NCI-H345 treated with DMSO at 0.1 percent for 48 hours (cell line): ENCODE results near the gene ATCAY.
A peak's percentile ranks its signal among the peaks of the same experiment; 100 is the strongest.
"Not testable (repeated sequence)": the region's sequence is repeated elsewhere in the genome, so short reads cannot be mapped to it uniquely, and the experiment has no call there.

Experiments used
- DNase-seq: peaks from one replicate; lab custom pipeline; 2025; ENCODE audit not compliant: unreplicated experiment; lab: John Stamatoyannopoulos, UW

ATCAY gene

DNA sequence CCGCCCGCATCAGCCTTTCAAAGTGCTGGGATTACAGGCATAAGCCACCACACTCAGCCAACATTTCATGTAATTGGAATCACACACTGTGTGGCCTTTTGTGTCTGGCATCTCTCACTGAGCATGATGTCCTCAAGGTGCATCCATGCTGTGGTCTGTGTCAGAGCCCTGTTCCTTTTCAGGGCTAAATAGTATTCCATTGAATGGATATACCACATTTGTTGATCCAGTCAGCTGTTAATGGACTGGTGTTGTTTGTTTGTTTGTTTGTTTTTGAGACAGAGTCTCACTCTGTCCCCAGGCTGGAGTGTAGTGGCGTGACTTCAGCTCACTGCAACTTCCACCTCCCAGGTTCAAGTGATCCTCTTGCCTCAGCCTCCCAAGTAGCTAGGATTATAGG is 17.9 kb downstream of the ATCAY start:
- no peak for DNase-seq

DNA sequence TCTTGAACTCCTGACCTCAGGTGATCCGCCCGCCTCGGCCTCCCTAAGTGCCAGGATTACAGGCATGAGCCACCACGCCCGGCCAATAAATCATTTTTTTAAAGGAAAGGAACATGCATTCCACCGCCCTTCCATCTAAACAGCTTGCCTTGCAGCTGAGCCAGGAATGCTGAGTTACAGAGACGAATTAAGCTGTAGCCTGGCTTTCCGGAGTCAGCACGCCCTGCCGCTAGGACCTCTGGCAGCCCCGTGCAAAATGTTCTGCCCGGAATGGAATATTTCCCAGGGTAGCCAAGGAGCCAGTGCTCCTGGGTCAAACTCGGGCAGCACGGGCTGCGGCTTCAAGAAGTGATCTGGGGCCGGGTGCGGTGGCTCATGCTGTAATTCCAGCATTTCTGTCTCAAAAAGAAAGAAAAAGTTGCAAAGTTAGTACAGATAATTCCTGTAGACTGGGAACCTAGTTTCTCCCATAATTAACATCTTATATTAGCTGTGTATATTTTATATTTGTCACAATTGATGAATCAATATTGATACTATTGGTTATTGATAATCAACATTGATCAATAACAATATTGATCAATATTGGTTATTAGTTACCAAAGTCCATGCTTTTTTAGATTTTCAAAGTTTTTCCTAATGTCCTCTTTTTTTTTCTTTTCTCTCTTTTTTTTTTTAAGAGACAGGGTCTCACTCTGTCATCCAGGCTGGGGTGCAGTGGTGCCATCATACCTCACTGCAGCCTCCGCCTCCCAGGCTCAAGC is 19.2 kb downstream of the ATCAY start:
- DNase-seq: no peak

DNA sequence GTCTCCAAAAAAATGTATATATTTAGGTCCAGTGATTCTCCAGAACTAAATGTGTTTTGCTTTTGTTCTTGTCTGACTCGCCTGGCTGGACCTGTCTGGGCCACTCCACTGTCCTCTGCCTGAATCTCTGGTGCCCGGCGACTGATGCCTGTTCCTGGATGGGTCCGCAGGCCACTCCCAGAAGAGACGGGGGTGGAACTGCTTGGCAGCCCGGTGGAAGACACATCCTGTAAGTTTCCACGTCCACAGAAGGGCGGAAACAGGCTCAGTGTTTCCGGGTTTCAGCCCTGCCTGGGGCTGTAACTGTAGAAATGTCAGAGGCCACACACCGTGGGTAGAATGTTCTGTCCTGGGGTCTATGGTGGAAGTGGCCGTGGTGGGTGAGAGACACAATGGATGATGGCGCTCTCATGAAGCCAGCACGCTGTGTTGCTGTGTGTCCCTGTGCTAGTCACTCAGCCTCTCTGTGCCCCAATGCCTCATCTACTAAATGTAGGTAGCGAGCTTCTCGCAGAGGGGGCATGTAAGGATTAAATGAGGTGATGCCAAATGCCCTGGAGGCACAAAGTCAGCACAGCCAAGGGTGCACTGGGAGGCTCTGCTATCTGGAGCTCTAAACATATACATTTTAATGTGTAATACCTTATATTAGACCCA is 22.0 kb downstream of the ATCAY start:
- DNase-seq: no peak

DNA sequence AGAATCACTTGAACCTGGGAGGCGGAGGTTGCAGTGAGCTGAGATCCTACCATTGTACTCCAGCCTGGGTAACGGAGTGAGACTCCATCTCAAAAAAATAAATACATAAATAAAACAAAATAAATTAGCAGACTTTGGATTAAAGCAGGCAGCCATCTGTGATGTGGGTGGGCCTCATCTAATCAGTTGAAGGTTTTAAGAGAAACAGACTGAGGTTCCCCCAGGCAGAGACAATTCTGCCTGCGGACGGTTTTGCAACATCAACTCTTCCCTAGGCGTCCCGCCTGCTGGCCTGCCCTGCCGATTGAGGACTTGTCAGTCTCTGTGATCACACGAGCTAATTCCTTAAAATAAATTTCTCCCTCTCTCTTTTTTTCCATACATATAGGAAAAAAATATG is 23.7 kb downstream of the ATCAY start:
- no peak for DNase-seq

DNA sequence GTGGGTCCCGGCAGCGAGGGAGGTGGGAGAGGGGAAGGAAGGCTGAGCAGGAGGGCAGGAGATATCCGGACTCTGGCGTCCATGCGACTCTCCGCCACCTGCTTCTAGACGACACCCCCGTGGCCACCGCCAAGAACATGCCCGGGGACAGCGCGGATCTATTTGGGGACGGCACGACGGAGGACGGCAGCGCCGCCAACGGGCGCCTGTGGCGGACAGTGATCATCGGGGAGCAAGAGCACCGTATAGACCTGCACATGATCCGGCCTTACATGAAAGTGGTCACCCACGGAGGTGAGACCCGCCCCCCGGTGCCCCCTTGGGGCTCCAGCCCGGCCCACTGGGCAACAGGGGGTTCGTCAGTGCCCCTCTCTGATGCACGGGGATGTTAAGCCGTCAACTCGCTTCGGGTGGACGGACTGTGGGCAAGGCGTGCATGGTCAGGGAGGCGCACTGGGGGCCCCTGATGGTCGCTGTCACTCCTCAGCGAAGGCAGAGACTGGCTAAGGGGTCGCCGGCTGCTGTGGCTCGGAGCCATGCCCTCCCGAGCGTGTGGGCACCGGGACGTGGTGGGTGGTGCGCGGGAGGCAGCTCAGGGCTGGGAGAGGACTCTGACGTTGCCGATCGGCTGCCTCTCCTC is 27.3 kb downstream of the ATCAY start:
- no peak for DNase-seq

DNA sequence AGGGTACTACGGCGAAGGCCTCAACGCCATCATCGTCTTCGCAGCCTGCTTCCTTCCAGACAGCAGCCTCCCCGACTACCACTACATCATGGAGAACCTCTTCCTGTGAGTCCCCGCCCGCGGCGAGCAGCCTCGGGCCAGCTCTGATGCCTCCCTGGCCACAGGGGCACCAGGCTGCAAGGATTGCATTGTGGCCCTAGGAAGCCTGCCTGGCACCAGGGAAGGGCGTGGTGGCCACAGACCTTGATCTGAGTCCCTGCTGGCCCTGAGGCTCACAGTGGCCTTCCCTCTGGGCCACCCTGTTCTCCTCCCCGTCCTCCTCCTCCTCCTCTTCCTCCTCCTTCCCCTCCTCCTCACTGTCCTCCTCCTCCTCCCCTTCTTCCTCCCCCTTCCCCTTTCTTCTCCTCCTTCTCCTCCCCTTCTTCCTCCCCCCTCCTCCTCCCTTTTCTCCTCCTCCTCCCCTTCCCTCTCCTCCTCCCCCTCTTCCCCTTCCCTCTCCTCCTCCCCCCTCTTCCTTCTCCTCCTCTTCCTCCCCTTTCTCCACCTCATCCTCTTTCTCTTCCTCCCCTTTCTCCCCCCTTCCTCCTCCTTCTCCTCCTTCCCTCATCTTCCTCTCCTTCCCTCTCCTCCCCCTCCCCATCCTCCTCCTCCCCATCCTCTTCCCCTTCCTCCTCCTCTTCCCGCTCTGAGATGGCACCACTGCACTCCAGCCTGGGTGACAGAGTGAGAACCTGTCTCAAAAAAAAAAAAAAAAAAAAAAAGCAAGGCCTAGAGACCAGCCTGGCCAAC is 28.0 kb downstream of the ATCAY start:
- no peak for DNase-seq

DNA sequence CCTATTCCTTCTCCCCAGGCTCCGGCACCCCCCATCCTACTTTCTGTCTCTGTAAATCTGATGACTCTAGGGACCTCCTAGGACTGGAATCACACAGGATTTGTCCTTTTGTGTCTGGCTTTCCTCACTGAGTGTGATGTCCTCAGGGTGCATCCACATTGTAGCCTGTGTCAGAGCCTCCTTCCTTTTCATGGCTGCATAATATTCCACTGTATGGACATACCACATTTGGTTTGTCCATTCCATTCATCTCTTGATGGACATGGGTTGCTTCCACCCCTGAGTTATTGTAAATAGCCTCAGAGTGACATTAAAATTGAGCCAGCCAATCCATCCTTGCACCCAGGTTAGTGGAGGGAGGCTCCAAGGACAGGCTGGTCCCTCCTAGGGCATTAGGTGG is 29.6 kb downstream of the ATCAY start:
- no peak for DNase-seq

DNA sequence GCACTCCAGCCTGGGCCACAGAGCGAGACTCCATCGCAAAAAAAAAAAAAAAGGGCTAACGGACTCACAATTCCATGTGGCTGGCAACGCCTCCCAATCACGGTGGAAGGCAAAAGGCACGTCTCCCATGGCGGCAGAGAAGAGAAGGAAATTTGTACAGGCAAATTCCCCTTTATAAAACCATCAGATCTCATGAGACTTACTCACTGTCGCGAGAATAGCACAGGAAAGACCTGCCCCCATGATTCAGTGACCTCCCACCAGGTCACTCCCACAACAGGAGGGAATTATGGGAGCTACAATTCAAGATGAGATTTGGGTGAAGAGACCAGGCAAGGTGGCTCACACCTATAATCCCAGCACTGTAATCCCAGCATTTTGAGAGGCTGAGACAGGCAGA is 33.7 kb downstream of the ATCAY start:
- no peak for DNase-seq

DNA sequence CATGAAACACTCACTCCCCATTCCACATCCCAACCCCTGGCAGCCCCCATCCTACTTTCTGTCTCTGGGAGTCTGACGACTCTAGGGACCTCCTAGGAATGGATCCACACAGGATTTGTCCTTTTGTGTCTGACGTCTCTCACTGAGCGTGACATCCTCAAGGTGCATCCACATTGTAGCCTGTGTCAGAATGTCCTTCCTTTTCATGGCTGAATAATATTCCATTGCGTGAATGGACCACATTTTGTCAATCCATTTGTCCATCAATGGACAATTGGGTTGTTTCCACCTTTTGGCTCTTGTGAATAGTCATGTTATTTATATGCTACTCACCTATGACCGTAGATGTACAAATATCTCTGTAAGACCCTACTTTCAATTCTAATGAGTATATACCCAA is 35.5 kb downstream of the ATCAY start:
- no peak for DNase-seq

DNA sequence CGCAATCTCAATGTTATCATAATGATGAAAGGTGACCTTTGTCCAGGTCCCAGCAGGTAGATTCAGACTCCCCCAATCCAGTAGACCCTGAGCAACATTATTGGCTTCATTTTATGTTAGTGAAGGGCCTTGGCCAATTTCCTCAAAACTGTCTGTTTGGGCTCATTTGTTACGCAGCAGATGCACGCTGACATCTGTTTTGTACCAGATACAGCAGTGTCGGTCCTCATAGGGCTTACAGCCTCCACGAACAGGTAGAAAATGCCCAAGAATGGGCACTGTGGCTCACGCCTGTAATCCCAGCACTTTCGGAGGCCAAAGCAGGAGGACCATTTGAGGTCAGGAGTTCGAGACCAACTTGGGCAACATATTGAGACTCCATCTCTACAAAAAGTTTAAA is 39.3 kb downstream of the ATCAY start:
- no peak for DNase-seq

DNA sequence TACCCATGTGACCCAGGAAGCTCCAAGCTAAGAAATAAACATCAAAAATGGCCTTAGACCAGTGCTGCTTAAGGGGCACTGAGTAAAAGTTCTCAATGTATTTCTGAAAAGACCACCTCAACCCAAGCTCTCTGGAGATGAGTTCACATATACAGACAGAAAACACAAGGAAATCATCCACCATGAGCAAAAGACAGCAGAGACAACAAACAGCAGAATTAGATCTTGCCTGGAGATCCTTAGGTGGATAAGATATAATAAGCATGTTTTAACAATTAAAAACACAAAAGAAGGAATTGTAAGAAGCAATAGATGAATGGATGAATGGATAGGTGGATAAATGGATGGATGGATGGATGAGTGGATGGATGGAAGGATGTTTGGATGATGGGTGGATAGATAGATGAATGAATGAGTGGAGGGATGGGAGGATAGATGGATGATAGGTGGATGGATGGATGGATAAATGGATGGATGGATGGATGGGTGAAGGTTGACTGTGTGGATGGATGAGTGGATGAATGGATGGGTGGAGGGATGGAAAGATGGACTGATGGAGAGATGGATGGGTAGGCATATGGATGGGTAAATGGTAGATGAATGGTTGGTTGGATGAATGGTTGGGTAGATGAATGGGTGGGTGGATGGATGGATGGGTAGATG is 42.7 kb downstream of the ATCAY start:
- no peak for DNase-seq

DNA sequence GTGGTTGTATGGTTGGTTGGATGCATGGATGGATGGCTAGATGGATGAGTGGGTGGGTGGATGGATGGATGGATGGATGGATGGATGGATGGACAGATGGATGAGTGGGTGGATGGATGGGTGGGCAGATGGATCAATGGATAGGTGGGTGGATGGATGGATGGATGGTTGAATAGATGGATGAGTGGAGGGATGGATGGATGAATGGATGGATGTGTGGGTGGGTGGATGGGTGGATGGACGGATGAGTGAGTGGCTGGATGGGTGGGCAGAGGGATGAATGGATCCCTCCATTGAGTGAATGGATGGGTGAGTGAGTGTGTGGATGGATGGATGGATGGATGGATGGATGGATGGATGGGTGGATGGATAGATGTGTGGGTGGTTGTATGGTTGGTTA is 43.4 kb downstream of the ATCAY start:
- no peak for DNase-seq

DNA sequence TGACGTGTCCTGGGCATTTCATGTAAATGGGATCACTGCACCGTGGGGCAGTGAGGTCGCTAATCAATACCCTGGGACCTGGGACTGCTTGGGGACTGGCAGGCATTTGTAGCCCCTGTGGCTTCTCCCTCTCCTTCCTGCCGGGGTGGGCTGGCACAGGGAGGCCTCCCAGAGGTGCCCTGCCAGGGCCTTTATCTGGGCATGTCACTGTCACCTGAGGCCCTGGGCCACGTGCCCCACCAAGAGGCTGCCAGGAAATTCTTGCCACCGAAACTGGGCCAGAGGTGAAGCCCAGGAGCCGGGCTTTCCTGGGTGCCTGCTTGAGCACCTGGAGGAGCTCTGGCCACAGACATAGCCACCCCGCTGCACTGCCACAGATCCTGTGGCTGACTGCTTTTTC is 50.6 kb downstream of the ATCAY start:
- DNase-seq: no peak

DNA sequence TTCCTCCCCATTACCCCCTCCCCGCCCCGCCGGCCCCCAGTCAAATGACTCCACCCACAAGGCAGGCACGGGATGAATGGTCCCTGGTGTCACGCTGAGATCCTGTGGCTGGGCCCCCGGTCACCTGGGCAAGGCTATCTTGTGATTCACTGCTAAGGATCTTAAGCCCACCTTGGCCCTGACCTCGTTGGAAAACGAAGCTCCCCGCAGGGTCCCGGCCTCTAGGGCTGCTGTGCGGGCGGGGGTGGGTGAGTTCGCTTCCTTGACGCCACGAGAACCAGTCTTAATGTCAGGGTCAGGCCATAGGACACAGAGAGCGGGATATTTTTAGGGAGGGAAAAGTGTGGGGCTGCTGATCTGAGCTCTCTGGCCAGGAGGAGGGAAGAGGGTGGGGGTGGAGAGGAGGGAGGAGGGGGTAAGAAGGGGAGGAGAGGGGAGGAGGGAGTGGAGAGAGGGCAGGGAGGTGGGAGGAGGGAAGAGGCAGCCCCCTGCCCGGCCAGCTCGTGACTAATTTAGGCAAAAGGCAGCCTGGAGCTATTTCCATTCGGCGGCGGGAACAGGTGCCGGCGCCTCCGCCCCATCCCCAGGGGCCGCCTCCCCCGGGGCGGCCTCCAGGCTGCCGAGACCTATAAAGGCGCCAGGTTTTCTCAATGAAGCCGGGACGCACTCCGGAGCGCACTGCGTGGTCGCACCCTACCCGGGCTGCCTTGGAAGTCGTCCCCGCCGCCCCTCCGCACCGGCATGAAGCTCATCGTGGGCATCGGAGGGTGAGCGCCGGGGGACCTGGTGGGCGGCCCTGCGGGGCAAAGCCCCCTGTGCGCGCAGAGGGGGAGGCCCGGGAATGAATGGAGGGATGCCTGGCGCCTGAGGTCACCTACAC is 52.7 kb downstream of the ATCAY start, which contains the start of gene NMRK2:
NMRK2 (plus strand) TSS at position 139 of the 880 bp plus-strand sequence; CDS start at position 742, 603 bp downstream.
- DNase-seq: peak; percentile 1

DNA sequence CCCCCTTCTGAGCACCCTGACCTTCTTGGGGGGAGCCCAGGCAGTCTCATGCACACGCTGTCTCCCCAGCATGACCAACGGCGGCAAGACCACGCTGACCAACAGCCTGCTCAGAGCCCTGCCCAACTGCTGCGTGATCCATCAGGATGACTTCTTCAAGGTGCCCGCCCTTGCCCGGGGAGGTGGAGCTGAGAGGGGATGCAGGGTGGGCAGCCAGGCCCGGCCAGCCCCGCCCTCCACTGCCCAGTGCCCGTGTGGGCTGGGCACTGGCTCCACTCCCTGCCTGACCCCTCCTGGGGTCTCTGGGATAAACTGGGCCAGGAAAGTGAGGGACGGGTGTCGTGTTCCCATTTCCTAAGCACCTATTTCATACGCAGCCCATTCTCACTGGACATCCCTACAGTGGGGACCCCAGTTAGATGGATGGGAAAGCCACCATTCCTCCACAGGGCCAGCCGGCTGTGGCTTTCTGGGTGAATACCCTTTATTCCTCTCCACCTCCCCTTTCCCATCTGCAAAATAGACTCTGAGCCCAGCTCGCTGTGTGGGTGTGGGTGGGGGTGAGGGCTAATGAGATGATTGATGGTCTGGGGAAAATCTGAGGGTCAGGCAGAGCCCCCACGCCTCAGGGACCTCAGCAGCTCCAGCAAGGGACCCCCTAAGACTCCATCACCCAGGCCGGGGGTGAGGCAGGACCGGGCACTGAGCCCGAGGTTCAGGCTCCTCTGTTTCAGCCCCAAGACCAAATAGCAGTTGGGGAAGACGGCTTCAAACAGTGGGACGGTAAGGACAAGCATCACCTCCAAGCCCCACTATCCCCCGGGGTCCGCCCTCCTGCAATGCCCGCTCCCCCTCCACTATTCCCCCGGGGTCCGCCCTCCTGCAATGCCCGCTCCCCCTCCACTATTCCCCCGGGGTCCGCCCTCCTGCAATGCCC is 56.3 kb downstream of the ATCAY start:
- DNase-seq: no peak

DNA sequence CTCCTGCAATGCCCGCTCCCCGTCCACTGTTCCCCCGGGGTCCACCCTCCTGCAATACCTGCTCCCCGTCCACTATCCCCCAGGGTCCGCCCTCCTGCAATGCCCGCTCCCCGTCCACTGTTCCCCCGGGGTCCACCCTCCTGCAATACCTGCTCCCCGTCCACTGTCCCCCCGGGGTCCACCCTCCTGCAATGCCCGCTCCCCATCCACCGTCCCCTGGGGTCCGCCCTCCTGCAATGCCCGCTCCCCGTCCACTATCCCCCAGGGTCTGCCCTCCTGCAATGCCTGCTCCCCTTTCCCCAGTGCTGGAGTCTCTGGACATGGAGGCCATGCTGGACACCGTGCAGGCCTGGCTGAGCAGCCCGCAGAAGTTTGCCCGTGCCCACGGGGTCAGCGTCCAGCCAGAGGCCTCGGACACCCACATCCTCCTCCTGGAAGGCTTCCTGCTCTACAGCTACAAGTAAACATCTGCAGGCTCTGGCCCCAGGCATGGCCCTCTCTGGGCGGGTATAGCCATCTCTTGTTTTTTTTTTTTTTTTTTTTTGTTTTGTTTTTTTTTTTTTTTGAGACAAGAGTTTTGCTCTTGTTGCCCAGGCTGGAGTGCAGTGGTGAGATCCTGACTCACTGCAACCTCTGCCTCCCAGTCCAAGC is 57.9 kb downstream of the ATCAY start:
- DNase-seq: not testable (repeated sequence)

DNA sequence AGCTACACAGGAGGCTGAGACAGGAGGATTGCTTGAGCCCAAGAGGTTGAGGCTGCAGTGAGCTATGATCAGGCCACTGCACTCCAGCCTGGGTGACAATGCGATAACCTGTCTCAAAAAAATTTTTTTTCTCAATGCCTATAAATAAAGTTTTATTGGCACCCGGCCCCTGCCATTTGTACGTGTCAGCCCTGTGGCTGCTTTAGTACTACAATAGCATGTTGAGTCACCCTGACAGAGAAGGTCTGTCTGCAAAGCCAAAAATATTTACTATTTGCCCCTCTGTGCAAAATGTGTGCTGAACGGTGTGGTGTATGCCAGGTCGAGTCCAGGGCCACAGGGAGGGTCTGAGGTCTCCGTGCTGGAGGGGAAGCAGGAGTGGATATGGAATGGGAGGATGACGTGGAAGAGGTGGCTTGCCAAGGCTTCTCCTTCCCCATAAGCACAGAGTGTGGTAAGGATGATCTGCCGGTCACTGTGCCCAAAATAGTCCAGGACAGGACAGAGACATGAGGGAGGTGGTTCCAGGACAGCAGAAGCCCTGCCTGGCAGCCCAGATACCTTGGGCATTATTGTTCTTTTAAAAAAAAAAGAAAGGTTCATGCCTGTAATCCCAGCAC is 62.4 kb downstream of the ATCAY start:
- no peak for DNase-seq
